HG03139 (cell line): ENCODE measurements around the gene NHSL2.

Experiments used
- ATAC-seq: cut with Tn5 transposase; IDR thresholded peaks from one replicate; pipeline ENCODE4 v1.9.1; 2021; ENCODE audit not compliant: unreplicated experiment

Gene NHSL2

GRCh38 chrX:72126539-72127140, 216.0 kb downstream of the NHSL2 start:
- no peak for ATAC-seq

GRCh38 chrX:72127332-72127731, 216.7 kb downstream of the NHSL2 start:
- ATAC-seq = no peak

DNA sequence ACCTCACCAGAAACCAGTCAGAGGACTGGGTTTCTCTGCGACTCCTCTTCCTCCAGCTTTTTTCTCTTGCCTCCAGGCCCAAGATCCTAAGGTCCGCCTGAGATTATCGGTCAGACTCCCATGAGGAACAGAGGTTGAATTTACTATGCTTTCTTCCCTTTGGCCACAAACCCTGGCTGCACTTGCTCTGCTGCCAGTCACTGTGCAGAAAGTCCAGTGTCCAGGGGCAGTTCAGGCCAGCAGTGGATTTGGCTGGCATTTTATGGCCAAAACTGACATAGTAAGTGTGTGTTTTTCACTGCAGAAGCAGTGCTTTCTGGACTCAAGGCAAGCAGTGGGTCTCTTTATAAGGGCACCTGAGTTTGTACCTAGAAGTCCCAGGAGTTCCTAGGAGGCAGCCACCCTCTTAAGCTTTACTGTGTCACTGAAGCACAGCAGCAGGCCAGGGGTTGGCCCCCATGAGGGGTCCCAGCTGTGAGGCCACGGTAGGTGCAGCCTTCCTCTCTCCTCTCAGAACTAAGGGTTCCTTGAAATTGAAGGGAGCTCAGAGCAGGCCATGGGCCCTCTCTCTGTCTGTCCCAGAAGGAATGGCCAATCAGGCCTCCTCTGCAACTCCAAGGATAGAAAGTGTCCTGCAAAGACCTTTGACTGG, 217.7 kb downstream of the NHSL2 start:
- ATAC-seq = no peak

DNA sequence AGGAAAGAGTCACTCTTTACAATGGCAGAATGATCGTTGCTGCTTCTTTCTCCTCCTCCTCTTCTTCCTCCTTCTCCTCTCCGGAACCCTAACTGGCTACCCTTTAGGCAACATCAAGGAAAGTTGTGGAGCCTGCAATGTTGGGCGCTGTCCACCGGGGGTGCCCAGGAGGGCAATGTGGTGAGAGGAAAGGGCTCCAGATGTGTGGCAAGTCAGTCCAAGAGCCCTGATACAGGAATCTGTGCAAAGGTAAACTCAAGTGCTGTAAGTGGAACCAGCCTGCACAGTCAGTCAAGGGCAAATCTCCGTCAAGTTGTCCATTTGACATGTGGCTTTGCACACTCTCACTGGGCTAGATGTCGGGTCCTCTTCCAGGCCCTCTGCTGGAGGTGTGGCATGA, 218.2 kb downstream of the NHSL2 start:
- ATAC-seq = no peak

DNA sequence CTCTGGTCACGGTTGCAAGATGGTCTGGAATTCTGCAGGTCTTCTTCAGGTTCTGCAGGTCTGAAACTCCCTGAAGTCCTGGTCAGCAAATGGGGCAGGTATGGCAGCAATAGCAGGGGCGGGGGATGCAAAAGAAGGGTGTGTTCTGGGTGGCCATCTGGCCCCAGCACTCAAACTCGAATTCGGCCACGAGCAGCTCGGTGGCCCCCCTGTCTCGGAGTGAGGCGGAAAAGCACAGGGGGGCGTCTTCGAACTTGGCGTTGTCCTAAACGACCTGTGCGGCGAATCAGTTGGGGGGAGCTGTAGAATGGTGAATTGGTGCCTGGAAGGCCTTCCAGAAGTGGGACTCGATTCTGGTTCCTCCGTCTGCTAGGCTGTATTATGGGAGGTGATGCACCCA, 219.0 kb downstream of the NHSL2 start:
- ATAC-seq = no peak

DNA sequence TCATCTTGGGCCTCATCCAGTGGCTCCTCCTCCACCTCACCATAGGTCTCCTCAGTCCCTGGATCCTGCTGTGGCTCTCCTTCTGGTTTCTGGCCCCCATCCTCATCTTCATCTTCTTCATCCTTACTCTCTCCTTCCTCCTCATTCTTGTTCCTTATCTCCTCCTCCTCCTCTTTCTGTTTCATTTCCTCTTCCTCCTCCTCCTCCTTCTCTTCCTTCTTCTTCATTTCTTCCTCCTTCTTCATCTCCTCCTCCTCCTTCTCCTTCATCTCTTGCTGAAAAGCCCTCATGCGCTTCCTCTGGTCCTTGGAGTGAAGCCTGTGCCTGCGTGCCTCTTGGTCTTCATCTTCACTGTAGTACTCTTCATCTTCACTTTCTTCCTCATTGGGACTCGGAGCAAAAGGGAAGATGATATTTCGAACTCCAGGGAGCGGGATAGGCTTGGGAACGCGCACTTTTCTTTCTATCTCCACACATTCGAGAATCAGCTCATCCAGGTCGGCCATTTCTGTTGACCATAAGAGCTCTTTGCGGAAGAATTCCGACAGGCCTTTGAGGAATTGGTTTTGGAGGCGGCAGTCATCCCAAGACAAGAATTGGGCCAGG, 219.6 kb downstream of the NHSL2 start:
- no peak for ATAC-seq

- ATAC-seq = no peak
Observed at GRCh38 chrX:72130762-72131250, 220.2 kb downstream of the NHSL2 start.

- ATAC-seq = no peak
Observed at GRCh38 chrX:72131317-72132294, 221.0 kb downstream of the NHSL2 start, which contains the start of gene RTL5. TSS of gene RTL5 (minus strand) at chrX:72131915.

- no peak for ATAC-seq
Observed at GRCh38 chrX:72132456-72132855, 221.8 kb downstream of the NHSL2 start.

DNA sequence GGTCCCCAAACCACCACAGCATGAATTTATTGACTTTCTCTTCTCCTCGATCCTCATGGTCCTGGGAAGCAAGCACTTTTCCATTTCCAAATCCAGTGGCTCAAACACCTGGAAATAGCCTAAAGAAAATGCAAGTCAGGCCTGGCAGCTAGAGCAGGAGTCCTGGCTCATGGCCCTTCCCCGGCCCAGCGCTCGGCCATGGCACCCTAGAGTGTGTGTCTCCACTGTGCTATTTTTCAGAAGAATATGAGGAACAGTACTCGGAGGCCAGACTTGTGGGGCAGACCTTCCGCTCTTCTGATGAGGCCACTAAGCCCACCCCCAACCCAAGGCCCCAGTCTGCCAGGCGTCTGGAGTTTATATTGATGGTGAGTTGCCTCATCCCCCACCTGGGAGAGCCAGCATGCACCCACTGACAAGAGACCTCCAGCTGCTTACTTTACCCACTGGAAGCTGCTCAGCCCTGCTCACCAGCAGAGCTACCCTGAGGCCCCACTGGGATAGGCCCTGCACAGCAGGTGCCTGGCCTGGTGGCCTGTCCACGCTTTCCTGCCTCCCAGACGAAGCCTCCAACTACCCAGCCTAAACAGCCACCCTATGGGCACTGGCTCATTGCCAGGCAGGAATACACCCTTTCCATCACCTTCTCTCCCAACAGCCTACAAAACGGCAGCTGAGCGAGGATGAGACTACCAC, 223.4 kb downstream of the NHSL2 start:
- ATAC-seq = no peak

- no peak for ATAC-seq
Observed at GRCh38 chrX:72137846-72138495, 227.3 kb downstream of the NHSL2 start.

- no peak for ATAC-seq
Observed at GRCh38 chrX:72139538-72139937, 228.9 kb downstream of the NHSL2 start.

- ATAC-seq = no peak
Observed at GRCh38 chrX:72141372-72142004, 230.8 kb downstream of the NHSL2 start.

GRCh38 chrX:72142094-72142793, 231.6 kb downstream of the NHSL2 start:
- no peak for ATAC-seq

- no peak for ATAC-seq
Observed at GRCh38 chrX:72142794-72143608, 232.4 kb downstream of the NHSL2 start.

GRCh38 chrX:72143609-72143907, 232.9 kb downstream of the NHSL2 start:
- no peak for ATAC-seq

- no peak for ATAC-seq
Observed at GRCh38 chrX:72145181-72145580, 234.5 kb downstream of the NHSL2 start.

- ATAC-seq = no peak
Observed at GRCh38 chrX:72146527-72146926, 235.9 kb downstream of the NHSL2 start.
